Kidney (tissue), 14 donors: ENCODE results near the gene CFDP1. TPM values are rescaled to one million over a fixed set of nuclear protein-coding genes. Genes with fewer than 3 reads are reported as not detected.

Experiments used
- DNase-seq, 5 donors: peaks; one replicate each; pipeline ENCODE4 v3.0.0-alpha.2; 2013 to 2020
- FAIRE-seq: peaks from 2 replicates; lab custom pipeline; 2012; peaks lifted over from hg19 to GRCh38; lab: Jason Lieb, UNC
- H3K27ac ChIP-seq, 2 donors: one replicate each; pipeline ENCODE4 v1.7.0; 2013; ENCODE audit warnings: low read depth in 2 of 2, low read length in 2 of 2, inconsistent platforms in 1 of 2
- H3K27me3 ChIP-seq: one replicate; pipeline ENCODE4 v1.7.1; 2013; ENCODE audit warnings: low read length, inconsistent platforms; ENCODE audit not compliant: control insufficient read depth, insufficient read depth
- H3K36me3 ChIP-seq, 3 donors: one replicate each; pipeline versions ENCODE4 v1.7.0 to v1.7.1; 2013; ENCODE audit warnings: low read length in 3 of 3, control low read depth in 1 of 3, inconsistent platforms in 1 of 3; ENCODE audit not compliant: insufficient read depth in 3 of 3, control insufficient read depth in 2 of 3
- H3K4me1 ChIP-seq, 3 donors: one replicate each; pipeline versions ENCODE4 v1.7.0 to v1.7.1; 2013; ENCODE audit warnings: low read length in 3 of 3, inconsistent platforms in 1 of 3, low read depth in 1 of 3; ENCODE audit not compliant: control insufficient read depth in 2 of 3, insufficient read depth in 2 of 3
- H3K4me3 ChIP-seq, 3 donors: one replicate each; pipeline versions ENCODE4 v1.7.0 to v1.8.1; 2013; ENCODE audit warnings: low read length in 3 of 3, control low read depth in 1 of 3, inconsistent platforms in 1 of 3
- H3K9ac ChIP-seq, 3 donors: one replicate each; pipeline versions ENCODE4 v1.7.0 to v1.7.1; 2013; ENCODE audit warnings: low read length in 3 of 3, control low read depth in 1 of 3, inconsistent platforms in 1 of 3
- H3K9me3 ChIP-seq, 3 donors: one replicate each; pipeline versions ENCODE4 v1.7.0 to v1.7.1; 2013; ENCODE audit warnings: low read length in 3 of 3, control low read depth in 1 of 3, inconsistent platforms in 1 of 3; ENCODE audit not compliant: control insufficient read depth in 2 of 3, insufficient read depth in 1 of 3
- intact Hi-C: fragments of 100-400 bp; cut with DNase I; formaldehyde crosslinking; loops from one replicate; pipeline ENCODE4 v1.11.1; 2022
- polyA plus RNA-seq: library from polyadenylated mRNA; stranded (reverse); fragments of 350-450 nt; fragmentation: Illumina TruSeq; extraction: RNeasy Lipid Tissue Mini Kit (QIAGEN cat#74804); gene quantifications from one replicate; pipeline ENCODE4 v1.2.3, GENCODE V29; 2014; ENCODE audit warnings: low read depth, low replicate concordance; ENCODE audit not compliant: insufficient read depth
- total RNA-seq: library from RNA; stranded (reverse); fragmentation: NEBNext Ultra II Directional; extraction: Animal tissue kit (Norgen Biotek cat#: 25700); gene quantifications from one replicate; pipeline ENCODE4 v1.2.1, GENCODE V29; 2021
- TF ChIP-seq, protein P1 (sequence below): IDR thresholded peaks from 3 replicates; pipeline ENCODE4 v1.5.1; 2012; ENCODE audit warnings: mild to moderate bottlenecking, moderate library complexity, borderline replicate concordance; ENCODE audit not compliant: insufficient read depth; ENCODE audit errors: extremely low read depth
- donor health status: control.
- donor health status: control.
- donor health status: control.
- donor health status: control.
- donor health status: control.
- donor health status: DM: yes; HTN: yes; CAD: no.
- donor health status: Normal renal cell carcinoma (clear cell type).

The CFDP1 gene
- total and polyA plus RNA-seq, 2 donors from 2014 or later, result 53.5 to 148 TPM

- Histone ChIP-seq H3K9ac (peak overlapping the region in 2 of 3 donors; percentile 16 to 19), H3K9me3 (no peaks in the 10 kb centered on the region), H3K27ac (peak overlapping the region; percentile 55 to 86), H3K36me3 (no peaks in the 10 kb centered on the region), H3K4me3 (no peak overlapping the region), H3K4me1 (peaks cover 0 to 76% (median 59%) of the 10 kb centered on the region in 3 donors), H3K27me3 (no peaks in the 10 kb centered on the region)
- FAIRE-seq (no peak), DNase-seq (peak in 4 of 5 donors; percentile 53 to 83 (median 74))
- intact Hi-C loops, result no loop called here
- TF ChIP-seq, protein P1, sequence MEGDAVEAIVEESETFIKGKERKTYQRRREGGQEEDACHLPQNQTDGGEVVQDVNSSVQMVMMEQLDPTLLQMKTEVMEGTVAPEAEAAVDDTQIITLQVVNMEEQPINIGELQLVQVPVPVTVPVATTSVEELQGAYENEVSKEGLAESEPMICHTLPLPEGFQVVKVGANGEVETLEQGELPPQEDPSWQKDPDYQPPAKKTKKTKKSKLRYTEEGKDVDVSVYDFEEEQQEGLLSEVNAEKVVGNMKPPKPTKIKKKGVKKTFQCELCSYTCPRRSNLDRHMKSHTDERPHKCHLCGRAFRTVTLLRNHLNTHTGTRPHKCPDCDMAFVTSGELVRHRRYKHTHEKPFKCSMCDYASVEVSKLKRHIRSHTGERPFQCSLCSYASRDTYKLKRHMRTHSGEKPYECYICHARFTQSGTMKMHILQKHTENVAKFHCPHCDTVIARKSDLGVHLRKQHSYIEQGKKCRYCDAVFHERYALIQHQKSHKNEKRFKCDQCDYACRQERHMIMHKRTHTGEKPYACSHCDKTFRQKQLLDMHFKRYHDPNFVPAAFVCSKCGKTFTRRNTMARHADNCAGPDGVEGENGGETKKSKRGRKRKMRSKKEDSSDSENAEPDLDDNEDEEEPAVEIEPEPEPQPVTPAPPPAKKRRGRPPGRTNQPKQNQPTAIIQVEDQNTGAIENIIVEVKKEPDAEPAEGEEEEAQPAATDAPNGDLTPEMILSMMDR, result no peak
These were observed 180.1 kb downstream of the CFDP1 start for GRCh38 chr16:75252946-75253911.

DNA sequence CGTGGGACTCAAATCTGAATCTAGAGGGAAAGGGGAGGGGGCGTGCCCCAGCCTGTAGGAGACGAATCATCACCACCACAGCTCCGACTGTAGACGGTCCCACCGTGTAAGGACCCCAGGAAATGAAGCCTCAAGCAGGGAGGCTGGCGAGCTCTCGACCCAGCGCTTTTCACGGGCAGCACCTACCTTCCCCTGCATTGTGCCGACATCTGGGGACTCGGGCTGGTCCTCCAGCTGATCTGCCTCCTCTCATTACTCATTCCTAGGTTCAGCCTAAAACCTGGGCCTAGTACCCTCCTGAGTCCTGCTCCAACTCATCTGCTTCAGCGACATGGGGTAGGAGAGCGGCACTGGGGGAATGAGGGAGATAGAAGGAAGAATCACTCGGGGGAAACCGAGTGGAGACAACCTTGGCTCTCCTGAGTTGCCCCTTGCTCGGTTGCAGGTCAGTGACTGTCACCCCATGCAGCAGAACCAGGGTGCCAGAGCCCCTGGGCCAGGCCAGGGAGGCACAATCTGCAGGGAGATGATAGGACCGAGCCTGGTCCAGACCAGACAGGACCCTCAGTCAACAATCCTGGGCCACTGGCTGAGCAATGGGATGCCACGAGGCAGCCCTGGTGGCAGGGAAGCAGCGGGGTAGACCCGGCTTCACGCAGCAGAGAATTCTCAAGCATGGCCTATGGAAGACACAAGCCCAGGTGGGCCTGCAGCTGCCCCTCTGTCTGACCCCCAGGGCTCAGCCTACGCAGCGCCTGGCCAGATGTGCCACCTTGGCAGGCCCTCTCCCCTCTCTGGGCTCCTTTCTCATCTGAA is 181.0 kb downstream of the CFDP1 start:
- no peak for FAIRE-seq
- Histone ChIP-seq H3K27me3 (no peaks in the 10 kb centered on the region), H3K4me3 (peak overlapping the region in 2 of 3 donors; percentile 20 to 48), H3K27ac (peak overlapping the region; percentile 74 to 86), H3K36me3 (no peaks in the 10 kb centered on the region), H3K9ac (peak overlapping the region in 1 of 3 donors; percentile 65), H3K4me1 (peaks cover 0 to 76% (median 68%) of the 10 kb centered on the region in 3 donors), H3K9me3 (no peaks in the 10 kb centered on the region)
- peak in 2 of 5 donors; percentile 63 for DNase-seq
- TF ChIP-seq, protein P1, result no peak
- intact Hi-C loops, result no loop called here

- TF ChIP-seq, protein P1, result no peak
- H3K27ac ChIP-seq, result peak within 1 kb of the TSS; percentile 93 to 97
- H3K36me3 ChIP-seq, result no peaks in the 10 kb centered on the region
- intact Hi-C loops, result no loop called here
- peak within 1 kb of the TSS; percentile 38 to 91 (median 66) for H3K9ac ChIP-seq
- peaks cover 0 to 76% (median 72%) of the 10 kb centered on the region in 3 donors for H3K4me1 ChIP-seq
- H3K4me3 ChIP-seq, result peak within 1 kb of the TSS; percentile 46 to 84 (median 53)
- H3K27me3 ChIP-seq, result no peaks in the 10 kb centered on the region
- H3K9me3 ChIP-seq, result no peaks in the 10 kb centered on the region
- FAIRE-seq (no peak), DNase-seq (peak; percentile 92 to 97 (median 95))
These were observed 181.8 kb downstream of the CFDP1 start, which contains the start of gene BCAR1 for GRCh38 chr16:75251280-75252048. TSS of gene BCAR1 (minus strand) at chr16:75251624. CDS start at chr16:75251482, 142 bp downstream.
